HG02943 (cell line): Measurements from ENCODE around the gene STXBP5L.
"Not testable (repeated sequence)": the region's sequence is repeated elsewhere in the genome, so short reads cannot be mapped to it uniquely, and the experiment has no call there.

Source experiments
- ATAC-seq: cut with Tn5 transposase; IDR thresholded peaks from one replicate; pipeline ENCODE4 v1.9.1; 2021; ENCODE audit warnings: mild to moderate bottlenecking, low read depth, moderate library complexity; ENCODE audit not compliant: unreplicated experiment

The STXBP5L gene

DNA sequence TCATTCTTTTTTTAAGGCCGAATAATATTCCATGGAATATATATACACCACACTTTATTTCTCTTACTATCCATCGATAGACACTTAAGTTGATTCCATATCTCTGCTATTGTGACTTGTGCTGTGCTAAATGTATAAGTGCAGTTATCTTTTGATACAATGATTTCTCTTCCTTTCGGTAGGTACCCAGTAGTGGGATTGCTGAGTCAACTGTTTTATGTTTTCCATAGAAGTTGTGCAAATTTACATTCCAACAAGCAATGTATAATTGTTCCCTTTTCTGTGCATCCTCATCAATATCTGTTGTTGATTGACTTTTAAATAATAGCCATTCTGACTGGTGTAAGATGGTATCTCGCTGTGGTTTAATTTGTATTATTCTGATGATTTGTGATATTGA is 81.0 kb downstream of the STXBP5L start:
- ATAC-seq = no peak

DNA sequence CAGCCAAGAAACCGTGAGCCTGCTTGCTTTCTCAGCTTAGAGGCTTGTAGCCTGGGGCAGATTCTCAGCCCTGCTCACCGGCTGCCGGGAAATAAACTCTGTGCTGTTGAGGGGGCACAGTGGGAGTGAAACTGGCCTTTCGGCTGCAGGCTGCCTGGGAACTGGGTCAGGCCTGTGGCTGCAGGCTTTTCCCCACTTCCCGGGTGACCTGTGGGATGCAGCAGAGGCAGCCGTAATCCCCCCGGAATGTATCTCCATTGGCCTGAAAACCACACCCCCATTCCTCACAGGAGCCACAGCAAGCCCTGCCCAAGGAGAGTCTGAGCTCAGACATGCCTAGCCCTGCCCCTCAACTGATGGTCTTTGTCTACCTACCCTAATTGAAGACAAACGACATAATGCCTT is 110.9 kb downstream of the STXBP5L start:
- ATAC-seq = no peak

DNA sequence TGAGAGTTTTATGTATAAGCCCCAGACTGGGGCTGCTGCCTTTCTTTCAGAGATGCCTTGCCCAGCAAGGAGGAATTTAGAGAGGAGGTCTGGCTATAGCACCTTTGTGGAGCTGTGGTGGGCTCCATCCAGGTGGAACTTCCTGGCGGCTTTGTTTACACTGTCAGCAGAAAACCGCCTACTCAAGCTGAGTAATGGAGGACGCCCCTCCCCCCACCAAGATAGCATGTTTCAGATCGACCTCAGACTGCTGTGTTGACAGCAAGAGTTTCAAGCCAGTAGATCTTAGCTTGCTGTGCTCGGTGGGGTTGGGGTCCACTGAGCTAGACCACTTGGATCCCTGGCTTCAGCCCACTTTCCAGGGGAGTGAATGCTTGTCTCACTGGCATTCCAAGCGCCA is 155.6 kb downstream of the STXBP5L start:
- ATAC-seq = no peak

DNA sequence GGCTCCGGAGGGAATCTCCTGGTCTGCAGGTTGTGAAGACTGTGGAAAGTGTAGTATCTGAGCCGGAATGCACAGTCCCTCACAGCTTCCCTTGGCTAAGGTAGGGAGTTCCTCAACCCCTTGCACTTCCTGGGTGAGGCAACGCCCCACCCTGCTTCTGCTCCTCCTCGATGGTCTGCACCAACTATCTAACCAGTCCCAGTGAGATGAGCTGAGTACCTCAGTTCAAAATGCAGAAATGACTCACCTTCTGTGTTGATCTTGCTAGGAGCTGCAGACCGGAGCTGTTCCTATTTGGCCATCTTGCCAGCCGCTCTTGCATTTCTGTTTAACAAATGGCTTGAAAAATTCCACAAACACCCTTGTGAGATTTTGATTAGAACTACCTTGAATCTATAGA is 156.1 kb downstream of the STXBP5L start:
- no peak for ATAC-seq

DNA sequence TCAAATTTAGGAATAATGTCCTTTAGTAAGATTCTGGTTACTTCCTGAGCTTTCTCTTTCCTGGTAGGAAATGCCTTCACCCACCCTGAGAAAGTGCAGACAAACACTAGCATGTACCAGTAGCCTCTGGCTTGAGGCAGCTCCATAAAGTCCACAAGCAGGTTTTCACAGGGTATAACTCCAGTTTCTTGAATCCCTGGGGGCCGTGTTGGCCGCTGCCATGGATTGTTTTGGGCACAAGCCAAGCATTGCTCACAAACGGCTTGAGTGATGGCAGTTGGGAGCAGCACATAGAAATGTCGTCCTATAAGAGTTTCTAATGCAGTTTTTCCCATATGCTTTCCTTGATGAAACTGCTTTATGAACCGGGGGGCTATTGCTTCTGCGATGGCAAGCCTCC is 164.1 kb downstream of the STXBP5L start:
- no peak for ATAC-seq

DNA sequence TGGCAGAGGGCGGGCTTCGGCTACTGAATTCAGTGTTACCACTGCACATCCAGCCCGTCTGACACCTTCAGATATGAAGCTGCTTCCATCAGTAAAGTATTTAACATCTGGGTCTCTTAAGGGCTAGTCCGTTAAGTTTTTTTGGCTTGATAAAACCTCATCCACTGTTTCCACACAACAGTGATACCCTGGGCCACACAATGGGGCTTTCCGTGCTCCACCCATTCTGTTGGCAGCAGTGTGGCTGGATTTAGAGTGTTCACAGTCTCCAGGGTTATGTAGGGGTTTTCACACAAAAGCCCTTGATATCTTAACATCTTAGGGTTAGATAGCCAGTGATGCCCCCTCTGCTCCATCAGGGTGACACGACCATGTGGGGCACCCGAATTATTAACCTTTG is 165.0 kb downstream of the STXBP5L start:
- ATAC-seq = no peak

DNA sequence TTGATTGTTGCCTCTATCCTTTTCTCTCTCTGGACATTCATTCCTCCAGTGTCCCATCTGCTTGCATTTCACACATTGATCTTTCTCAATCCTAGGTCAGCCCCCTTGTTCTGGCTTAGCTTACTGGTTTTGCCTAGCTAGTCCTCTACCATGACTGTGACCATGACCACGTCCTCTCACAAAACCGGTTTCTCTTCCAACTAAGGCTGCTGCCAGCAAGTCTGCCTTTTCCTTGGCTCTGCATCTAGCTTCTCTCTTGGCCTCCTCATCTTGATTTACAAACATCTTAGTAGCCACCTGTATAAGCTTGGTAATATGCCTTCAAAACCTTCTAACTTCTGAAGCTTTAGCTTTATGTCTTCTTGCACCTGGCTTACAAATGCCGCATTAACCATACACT is 167.2 kb downstream of the STXBP5L start:
- no peak for ATAC-seq

DNA sequence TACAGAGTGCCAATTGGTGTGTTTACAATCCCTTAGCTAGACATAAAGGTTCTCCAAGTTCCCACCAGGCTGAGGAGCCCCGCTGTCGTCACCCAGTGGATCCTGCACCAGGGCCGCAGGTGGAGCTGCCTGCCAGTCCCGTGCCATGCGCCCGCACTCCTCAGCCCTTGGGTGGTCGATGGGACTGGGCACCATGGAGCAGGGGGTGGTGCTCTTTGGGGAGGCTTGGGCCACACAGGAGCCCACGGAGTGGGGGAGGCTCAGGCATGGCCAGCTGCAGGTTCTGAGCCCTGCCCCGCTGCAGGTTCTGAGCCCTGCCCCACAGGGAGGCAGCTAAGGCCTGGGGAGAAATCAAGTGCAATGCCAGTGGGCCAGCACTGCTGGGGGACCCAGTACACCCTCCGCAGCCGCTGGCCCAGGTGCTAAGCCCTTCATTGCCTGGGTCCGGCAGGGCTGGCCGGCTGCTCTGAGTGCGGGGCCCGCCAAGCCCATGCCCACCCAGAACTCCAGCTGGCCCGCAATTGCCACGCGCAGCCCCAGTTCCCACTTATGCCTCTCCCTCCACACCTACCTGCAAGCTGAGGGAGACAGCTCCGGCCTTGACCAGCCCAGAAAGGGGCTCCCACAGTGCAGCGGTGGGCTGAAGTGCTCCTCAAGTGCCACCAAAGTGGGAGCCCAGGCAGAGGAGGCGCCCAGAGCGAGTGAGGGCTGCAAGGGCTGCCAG is 170.5 kb downstream of the STXBP5L start:
- not testable (repeated sequence) for ATAC-seq

DNA sequence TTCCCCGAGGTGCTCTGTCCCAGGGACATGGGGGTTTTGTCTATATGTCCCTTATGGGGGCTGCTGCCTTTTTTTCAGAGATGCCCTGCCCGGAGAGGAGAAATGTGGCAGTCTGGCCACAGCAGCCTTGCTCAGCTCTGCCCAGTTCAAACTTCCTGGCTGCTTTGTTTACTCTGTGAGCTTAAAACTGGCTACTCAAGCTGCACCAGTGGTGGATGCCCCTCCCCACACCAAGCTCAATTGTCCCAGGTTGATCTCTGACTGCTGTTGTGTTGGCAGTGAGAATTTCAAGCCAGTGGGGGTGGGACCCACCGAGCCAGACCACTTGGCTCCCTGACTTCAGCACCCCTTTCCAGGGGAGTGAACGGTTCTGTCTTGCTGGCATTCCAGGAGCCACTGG is 188.9 kb downstream of the STXBP5L start:
- no peak for ATAC-seq

DNA sequence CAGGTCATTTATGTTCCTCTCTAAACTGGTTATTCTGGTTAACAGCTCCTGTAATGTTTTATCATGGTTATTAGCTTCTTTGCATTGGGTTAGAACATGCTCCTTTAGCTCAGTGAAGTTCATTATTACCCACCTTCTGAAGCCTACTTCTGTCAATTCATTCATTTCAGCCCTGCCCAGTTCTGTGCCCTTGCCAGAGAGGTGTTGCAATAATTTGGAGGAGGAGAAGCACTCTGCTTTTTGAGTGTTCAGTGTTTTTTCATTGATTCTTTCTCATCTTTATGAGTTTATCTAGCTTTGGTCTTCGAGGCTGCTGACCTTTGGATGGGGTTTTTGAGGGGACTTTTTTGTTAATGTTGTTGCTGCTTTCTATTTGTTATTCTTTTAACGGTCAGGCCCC is 203.1 kb downstream of the STXBP5L start:
- ATAC-seq = not testable (repeated sequence)

DNA sequence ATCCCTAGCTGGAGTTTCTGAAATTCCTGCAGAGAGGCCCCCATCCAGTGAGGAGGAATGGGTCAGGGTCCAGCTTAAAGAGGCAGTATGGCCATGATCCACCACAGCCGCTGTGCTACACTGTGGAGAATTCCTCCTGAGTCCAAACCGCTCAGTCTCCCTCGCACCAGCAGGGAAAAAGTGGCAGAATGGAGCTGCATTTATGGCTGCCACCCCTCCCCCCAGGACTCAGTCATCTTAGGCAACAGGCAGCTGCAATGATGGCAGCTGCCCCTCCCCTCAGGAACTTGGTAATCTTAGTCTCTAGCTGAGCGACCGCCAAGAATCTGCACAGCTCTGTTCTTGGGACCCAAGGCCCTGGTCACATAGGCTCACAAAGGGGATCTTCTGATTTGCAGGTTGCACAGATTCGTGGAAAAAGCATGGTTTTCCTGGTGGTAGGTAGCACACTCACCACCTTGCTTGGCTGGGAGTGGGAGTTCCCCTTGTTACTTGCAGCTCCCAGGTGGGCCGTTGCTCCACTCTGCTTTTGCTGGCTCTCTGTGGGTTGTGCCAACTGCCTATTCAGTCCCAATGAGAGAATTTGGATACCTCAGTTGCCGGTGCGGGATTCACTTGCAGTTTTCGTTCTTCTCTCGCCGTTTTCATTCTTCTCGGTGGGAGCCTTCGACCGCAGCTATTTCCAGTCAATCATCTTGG is 204.1 kb downstream of the STXBP5L start:
- no peak for ATAC-seq

DNA sequence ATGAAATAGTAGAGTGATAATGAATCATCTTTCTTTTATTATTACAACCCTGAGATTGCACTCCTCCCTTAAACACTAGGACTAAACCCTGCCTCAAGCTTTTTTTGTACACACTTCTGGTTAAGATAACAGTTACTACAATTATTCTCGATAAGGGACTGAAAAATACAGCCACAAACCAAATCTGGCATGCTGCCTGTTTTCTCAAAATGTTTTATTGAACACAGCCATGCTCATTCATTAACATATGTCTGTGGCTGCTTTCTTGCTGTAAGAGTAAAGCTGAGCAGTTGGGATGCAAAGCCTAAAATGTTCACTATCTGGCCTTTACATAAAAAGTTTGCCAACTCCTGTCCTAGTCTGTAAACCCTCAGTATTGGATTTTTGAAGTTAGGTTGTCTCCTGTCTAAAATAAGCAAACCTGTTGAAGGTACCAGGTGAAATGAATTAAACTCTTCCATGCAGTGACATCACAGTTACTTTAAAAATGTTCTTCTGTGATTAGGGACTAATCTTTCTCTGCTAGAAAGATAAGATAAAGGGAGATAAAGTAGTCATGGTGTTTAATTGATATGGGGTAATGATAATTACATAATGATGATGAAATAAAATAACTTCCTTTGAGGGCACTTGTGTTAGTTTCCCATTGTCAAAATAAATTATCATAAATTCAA is 218.2 kb downstream of the STXBP5L start:
- ATAC-seq = no peak

DNA sequence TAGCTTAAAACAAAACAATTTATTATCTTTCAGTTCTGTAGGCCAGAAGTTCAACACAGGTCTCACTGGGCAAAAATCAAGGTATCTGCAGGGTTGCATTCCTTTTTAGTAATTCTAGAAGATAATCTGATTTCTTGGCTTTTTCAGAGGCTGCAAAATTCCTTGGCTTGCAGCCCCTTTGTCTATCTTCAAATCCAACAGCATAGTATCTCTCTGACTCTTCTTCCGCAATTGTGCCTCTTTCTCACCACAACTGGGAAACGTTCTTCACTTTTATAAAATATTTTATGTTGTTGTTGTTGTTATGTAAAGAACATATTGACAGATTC is 218.7 kb downstream of the STXBP5L start:
- no peak for ATAC-seq

DNA sequence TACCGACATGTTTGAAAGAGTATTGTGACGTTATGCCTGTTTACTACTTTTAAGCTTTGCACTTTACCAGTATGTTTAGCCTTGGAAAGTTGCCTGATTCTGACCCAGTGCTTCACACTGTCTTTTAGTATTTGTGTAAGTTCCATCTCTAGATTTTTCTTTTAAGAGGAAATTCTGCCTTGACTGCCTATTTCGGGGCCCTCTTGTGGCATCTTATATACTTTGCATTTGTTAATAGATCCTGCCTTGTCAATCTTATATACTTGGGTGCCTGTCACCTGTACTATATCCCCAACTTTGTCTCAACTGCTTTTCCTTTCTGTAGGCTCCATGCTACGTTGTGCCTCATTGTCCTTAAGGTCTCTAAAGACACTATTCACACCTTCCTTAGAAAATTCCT is 244.6 kb downstream of the STXBP5L start:
- ATAC-seq = no peak

DNA sequence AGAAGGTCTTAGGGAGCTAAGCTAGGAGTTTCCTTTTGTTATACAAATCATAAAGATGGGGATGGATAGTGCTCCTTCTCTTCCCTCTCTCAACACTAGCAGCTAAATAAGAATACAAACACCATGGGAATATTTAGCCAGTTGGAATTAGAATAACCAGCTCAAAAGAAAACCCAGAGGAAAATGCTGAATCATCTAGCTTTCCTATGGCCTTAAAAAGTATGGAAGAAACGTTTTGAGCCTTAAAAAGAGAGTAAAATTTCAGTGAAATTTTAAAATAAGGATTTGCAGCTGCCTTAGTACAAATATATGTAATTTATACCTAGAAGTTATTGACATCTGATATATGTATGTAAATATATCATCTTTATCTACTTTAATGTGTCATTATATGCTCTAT is 245.8 kb downstream of the STXBP5L start:
- ATAC-seq = no peak

DNA sequence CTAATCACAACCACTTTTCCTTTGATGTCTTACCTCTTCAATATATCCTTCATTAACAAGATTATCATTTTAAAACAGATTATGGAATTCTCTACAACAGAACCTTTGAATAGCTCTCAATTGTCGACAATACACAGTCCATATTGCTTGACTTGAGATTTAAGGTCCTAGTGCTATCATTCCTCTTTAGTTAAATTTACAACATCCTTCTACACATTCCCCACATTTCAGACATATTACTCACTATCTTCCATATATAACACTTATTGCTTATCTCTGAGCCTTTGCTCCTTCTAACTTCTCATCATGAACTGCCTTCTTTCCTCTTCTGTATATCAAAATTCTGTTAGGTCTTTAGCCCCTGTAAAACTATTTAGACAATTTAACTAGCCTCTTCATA is 247.0 kb downstream of the STXBP5L start:
- ATAC-seq = no peak

DNA sequence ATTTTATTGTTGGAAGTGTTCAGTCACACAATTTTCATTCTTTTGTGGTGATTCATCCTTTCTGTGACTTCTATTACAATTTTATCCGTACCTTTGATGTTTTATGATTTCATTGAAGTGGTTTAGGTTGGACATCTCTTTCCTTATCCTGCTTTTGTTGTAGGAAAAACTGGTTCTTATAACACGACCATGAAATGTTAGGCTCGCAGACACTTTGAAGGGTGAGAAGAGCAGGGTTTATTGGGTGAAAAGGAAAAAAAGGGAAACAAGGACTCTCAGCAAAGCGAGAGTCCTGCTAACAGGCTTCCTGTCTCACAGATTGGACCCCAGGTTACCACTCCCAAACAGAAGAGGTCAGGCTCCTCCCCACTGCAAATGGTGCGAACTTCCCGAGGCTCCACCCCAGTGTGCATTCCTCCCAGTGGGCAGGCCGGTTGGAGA is 257.4 kb downstream of the STXBP5L start:
- ATAC-seq = no peak

DNA sequence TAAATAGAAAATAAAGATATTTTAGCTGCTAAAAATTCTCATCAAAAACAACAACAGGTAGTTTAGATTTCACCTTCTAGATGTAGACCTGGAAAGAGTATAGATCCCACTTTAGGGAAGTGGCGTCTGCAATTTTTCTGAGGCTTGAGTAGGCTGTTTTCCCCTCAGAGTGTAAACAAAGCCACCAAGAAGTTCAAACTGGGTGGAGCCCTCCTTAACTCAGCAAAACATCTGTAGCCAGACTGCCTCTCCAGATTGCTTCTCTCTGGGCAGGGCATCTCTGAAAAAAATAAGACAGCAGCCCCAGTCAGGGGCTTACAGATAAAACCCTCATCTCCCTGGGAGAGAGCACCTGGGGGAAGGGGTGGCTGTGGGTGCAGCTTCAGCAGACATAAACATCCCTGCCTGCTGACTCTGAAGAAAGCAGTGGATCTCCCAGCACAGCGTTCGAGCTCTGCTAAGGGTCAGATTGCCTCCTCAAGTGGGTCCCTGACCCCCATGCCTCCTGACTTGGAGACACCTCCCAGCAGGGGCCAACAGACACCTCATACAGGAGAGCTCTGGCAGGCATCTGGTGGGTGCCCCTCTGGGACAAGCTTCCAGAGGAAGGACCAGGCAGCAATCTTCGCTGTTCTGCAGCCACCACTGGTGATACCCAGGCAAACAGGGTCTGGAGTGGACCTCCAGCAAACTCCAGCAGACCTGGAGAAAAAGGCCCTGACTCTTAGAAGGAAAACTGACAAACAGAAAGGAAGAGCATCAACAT is 259.6 kb downstream of the STXBP5L start:
- ATAC-seq = no peak

DNA sequence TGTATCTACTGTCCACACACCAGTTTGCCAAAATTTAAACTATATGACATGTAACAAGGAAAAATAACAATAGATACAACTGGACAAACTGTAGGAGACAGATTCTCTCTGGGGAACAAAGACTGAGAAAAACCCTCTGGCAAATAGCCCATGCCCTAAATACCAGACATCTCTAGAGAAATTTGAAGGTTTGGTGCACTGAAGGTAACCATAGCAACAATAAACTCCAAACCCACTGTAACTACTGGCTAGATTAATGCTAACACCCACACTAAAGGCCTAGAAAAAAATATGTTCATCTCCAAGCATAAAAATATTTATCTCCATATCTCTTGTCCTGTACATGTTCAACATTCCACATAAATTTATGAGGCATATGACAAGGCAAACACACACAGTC is 267.1 kb downstream of the STXBP5L start:
- no peak for ATAC-seq

DNA sequence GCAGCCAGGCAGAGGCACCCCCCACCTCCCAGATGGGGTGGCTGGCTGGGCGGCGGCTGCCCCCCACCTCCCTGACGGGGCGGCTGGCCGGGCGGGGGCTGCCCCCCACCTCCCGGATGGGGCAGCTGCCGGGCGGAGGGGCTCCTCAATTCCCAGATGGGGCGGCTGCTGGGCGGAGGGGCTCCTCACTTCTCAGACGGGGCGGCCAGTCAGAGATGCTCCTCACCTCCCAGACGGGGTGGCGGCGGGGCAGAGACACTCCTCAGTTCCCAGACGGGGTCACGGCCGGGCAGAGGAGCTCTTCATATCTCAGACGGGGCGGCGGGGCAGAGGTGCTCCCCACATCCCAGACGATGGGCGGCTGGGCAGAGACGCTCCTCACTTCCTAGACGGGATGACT is 282.6 kb downstream of the STXBP5L start:
- ATAC-seq = not testable (repeated sequence)

DNA sequence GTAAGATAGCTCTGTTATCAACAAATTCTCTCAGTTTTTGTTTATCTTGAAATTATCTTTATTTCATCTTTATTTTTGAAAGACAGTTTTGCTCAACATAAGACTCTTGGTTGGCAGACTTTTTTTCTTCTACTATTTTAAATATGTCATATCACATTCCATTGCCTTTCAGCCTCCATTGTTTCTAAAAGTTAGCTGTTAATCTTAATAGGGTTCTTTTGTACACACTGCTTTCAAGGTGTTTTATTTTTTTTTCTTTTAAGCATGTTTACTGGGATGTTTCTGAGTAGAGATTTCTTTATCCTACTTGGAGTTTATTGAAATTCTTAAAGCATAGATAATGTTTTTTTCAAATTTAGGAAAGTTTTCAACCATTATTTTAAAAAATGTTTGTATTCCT is 294.6 kb downstream of the STXBP5L start:
- no peak for ATAC-seq
